H1 (cell line): ENCODE data around the gene SPATA7. TPM values are rescaled to one million over a fixed set of nuclear protein-coding genes. Genes with fewer than 3 reads are reported as not detected.

Source experiments
- CTCF ChIA-PET: fragments of 300-600 bp; sonication (Branson Sonifier 250); formaldehyde crosslinking; loops from one replicate; lab custom pipeline; 2021; ENCODE audit not compliant: partially characterized antibody; lab: Charles Lee
- POLR2A ChIA-PET: fragments of 300-600 bp; sonication (Branson Sonifier 250); formaldehyde crosslinking; loops from one replicate; lab custom pipeline; 2021; ENCODE audit warnings: inconsistent platforms; ENCODE audit not compliant: partially characterized antibody; lab: Charles Lee
- DNase-seq, 2 experiments: peaks; one replicate each; pipeline versions ENCODE4 v3.0.0 to v3.0.0-alpha.2; 2010 to 2022; ENCODE audit warnings: low spot score in 2 of 2, low read depth in 1 of 2, mixed read lengths in 1 of 2
- FAIRE-seq: peaks from 2 replicates; lab custom pipeline; 2011; peaks lifted over from hg19 to GRCh38; lab: Jason Lieb, UNC
- H2AFZ ChIP-seq: 2 replicates; pipeline ENCODE4 v1.8.1; 2012; ENCODE audit warnings: low read length, inconsistent platforms
- H2AK5ac ChIP-seq: 2 replicates; pipeline ENCODE4 v1.6.1; 2013; ENCODE audit warnings: low read depth, low read length
- H2BK120ac ChIP-seq: replicated peaks from 2 replicates; pipeline ENCODE3; 2013; ENCODE audit warnings: low read depth, low read length, inconsistent platforms
- H2BK12ac ChIP-seq: 2 replicates; pipeline ENCODE4 v1.6.1; 2013; ENCODE audit warnings: low read depth, low read length
- H2BK15ac ChIP-seq: 2 replicates; pipeline ENCODE4 v1.6.1; 2013; ENCODE audit warnings: low read length
- H2BK20ac ChIP-seq: 2 replicates; pipeline ENCODE4 v1.6.1; 2013; ENCODE audit warnings: low read length
- H2BK5ac ChIP-seq: 2 replicates; pipeline ENCODE4 v1.6.1; 2013; ENCODE audit warnings: low read depth, low read length
- H3K14ac ChIP-seq: 2 replicates; pipeline ENCODE4 v1.6.1; 2013; ENCODE audit warnings: inconsistent platforms; ENCODE audit not compliant: insufficient read length
- H3K18ac ChIP-seq: 2 replicates; pipeline ENCODE4 v1.6.1; 2013; ENCODE audit warnings: low read length; ENCODE audit errors: extremely low read depth
- H3K23ac ChIP-seq: 2 replicates; pipeline ENCODE4 v1.6.1; 2013; ENCODE audit warnings: inconsistent platforms; ENCODE audit not compliant: insufficient read length
- H3K23me2 ChIP-seq: 2 replicates; pipeline ENCODE4 v1.6.1; 2013; ENCODE audit warnings: low read depth, low read length
- H3K27ac ChIP-seq: 2 replicates; pipeline ENCODE4 v1.6.1; 2011; ENCODE audit warnings: low read depth, low read length, inconsistent platforms
- H3K27me3 ChIP-seq, 4 experiments: replicated peaks in 1 of 4; 1 replicate in 1 of 4; 2 replicates in 3 of 4; pipeline versions ENCODE4 v1.6.1 to v1.8.1; 2011 to 2013; ENCODE audit warnings: low read length in 3 of 4, mild to moderate bottlenecking in 3 of 4, inconsistent platforms in 2 of 4, mixed read lengths in 2 of 4, moderate library complexity in 1 of 4; ENCODE audit not compliant: control insufficient read depth in 3 of 4, insufficient read depth in 3 of 4; ENCODE audit errors: extremely low read depth in 1 of 4
- H3K36me3 ChIP-seq, 4 experiments: 2 replicates each; pipeline versions ENCODE4 v1.6.1 to v1.8.1; 2011 to 2013; ENCODE audit warnings: mild to moderate bottlenecking in 4 of 4, low read length in 3 of 4, moderate library complexity in 2 of 4, control low read depth in 1 of 4, inconsistent platforms in 1 of 4; ENCODE audit not compliant: insufficient read depth in 4 of 4, control insufficient read depth in 2 of 4
- H3K4ac ChIP-seq: replicated peaks from 2 replicates; pipeline ENCODE3; 2013; ENCODE audit warnings: low read length, low read depth, mixed read lengths, inconsistent platforms; ENCODE audit not compliant: insufficient read length
- H3K4me1 ChIP-seq, 4 experiments: replicated peaks in 1 of 4; 1 replicate in 1 of 4; 2 replicates in 3 of 4; pipeline versions ENCODE4 v1.6.1 to v1.8.1; 2011 to 2013; ENCODE audit warnings: low read length in 3 of 4, inconsistent platforms in 2 of 4, mixed read lengths in 1 of 4; ENCODE audit not compliant: insufficient read depth in 4 of 4, control insufficient read depth in 3 of 4
- H3K4me2 ChIP-seq, 2 experiments: 2 replicates each; pipeline versions ENCODE4 v1.6.1 to v1.8.1; 2011 to 2013; ENCODE audit warnings: low read depth in 2 of 2, low read length in 2 of 2, control low read depth in 1 of 2, inconsistent platforms in 1 of 2, mild to moderate bottlenecking in 1 of 2; ENCODE audit not compliant: insufficient read depth in 1 of 2
- H3K4me3 ChIP-seq, 4 experiments: fragments of 200-600, 300-600 bp in 1 of 4; sonication (generic), shearing (Covaris generic), sonication (Bioruptor Twin) in 1 of 4; 2 replicates each; pipeline versions ENCODE4 v1.5.1 to v1.8.1; 2011 to 2016; ENCODE audit warnings: low read length in 4 of 4, low read depth in 3 of 4, control low read depth in 2 of 4, inconsistent platforms in 2 of 4, mild to moderate bottlenecking in 2 of 4, mixed read lengths in 1 of 4, moderate library complexity in 1 of 4; ENCODE audit not compliant: insufficient read depth in 2 of 4; ENCODE audit errors: extremely low read depth in 1 of 4
- H3K56ac ChIP-seq: replicated peaks from 2 replicates; pipeline ENCODE3; 2013; ENCODE audit warnings: low read depth, mild to moderate bottlenecking, mixed read lengths, low read length, inconsistent platforms; ENCODE audit not compliant: insufficient read length
- H3K79me1 ChIP-seq: 2 replicates; pipeline ENCODE4 v1.6.1; 2013; ENCODE audit warnings: low read depth, low read length, control low read depth
- H3K79me2 ChIP-seq, 2 experiments: 2 replicates each; pipeline versions ENCODE4 v1.6.1 to v1.8.1; 2012 to 2013; ENCODE audit warnings: low read length in 2 of 2, mild to moderate bottlenecking in 2 of 2, inconsistent platforms in 1 of 2; ENCODE audit not compliant: insufficient read depth in 2 of 2, control insufficient read depth in 1 of 2
- H3K9ac ChIP-seq, 4 experiments: replicated peaks in 1 of 4; 1 replicate in 1 of 4; 2 replicates in 3 of 4; pipeline versions ENCODE4 v1.6.1 to v1.8.1; 2011 to 2013; ENCODE audit warnings: low read depth in 3 of 4, low read length in 3 of 4, control low read depth in 2 of 4, mild to moderate bottlenecking in 2 of 4, moderate library complexity in 2 of 4, inconsistent platforms in 1 of 4; ENCODE audit errors: extremely low read depth in 1 of 4
- H3K9me3 ChIP-seq, 2 experiments: 2 replicates each; pipeline versions ENCODE4 v1.6.1 to v1.8.1; 2012 to 2013; ENCODE audit warnings: mild to moderate bottlenecking in 2 of 2, moderate library complexity in 2 of 2, control low read depth in 1 of 2, inconsistent platforms in 1 of 2, low read depth in 1 of 2, low read length in 1 of 2, mixed read lengths in 1 of 2; ENCODE audit not compliant: insufficient read depth in 2 of 2
- H4K20me1 ChIP-seq, 2 experiments: replicated peaks in 1 of 2; 2 replicates each; pipeline versions ENCODE3 to v1.8.1; 2011 to 2013; ENCODE audit warnings: inconsistent platforms in 2 of 2, low read length in 2 of 2, mild to moderate bottlenecking in 1 of 2; ENCODE audit not compliant: insufficient read depth in 2 of 2, control insufficient read depth in 1 of 2
- H4K5ac ChIP-seq: 2 replicates; pipeline ENCODE4 v1.6.1; 2013; ENCODE audit warnings: low read length, low read depth, mixed read lengths, inconsistent platforms; ENCODE audit not compliant: insufficient read length
- H4K8ac ChIP-seq: 2 replicates; pipeline ENCODE4 v1.8.0; 2013; ENCODE audit warnings: mild to moderate bottlenecking, moderate library complexity, low read length, inconsistent platforms; ENCODE audit not compliant: insufficient read depth; ENCODE audit errors: extremely low read depth
- H4K91ac ChIP-seq: replicated peaks from 2 replicates; pipeline ENCODE3; 2013; ENCODE audit warnings: low read length, mixed read lengths, inconsistent platforms; ENCODE audit not compliant: insufficient read length
- CHD1 ChIP-seq: IDR thresholded peaks from 2 replicates; pipeline ENCODE4 v1.6.1; 2012; ENCODE audit warnings: low read depth, low read length, improper control_type of control experiment
- JUN ChIP-seq: IDR thresholded peaks from 2 replicates; pipeline ENCODE4 v1.6.1; 2011; ENCODE audit warnings: low read depth, mild to moderate bottlenecking, improper control_type of control experiment, low read length
- NANOG ChIP-seq: IDR thresholded peaks from 2 replicates; pipeline ENCODE4 v1.6.1; 2011; ENCODE audit warnings: low read length, low read depth, mild to moderate bottlenecking, inconsistent platforms; ENCODE audit not compliant: insufficient read depth, poor library complexity, severe bottlenecking
- RAD21 ChIP-seq, 2 experiments: IDR thresholded peaks in 1 of 2; conservative IDR thresholded peaks in 1 of 2; 2 replicates each; pipeline ENCODE4 v1.6.1; 2011; ENCODE audit warnings: low read depth in 2 of 2, low read length in 2 of 2, improper control_type of control experiment in 1 of 2, inconsistent platforms in 1 of 2, mild to moderate bottlenecking in 1 of 2, moderate library complexity in 1 of 2
- SP2 ChIP-seq: IDR thresholded peaks from 2 replicates; pipeline ENCODE4 v1.6.1; 2012; ENCODE audit warnings: mild to moderate bottlenecking, low read length, inconsistent platforms
- WGBS, 2 experiments: shearing (Covaris generic) in 1 of 2; methylation state at CpG; one replicate each; pipeline versions ENCODE4 v1.1.6 to v1.1.7; 2013 to 2015; ENCODE audit warnings: low lambda C conversion rate in 2 of 2, mixed read lengths in 2 of 2, inconsistent platforms in 1 of 2, low coverage in 1 of 2, missing lambda C conversion rate in 1 of 2; ENCODE audit not compliant: insufficient replicate concordance in 2 of 2, insufficient coverage in 1 of 2, insufficient read length in 1 of 2; ENCODE audit errors: extremely low coverage in 1 of 2, missing lambda C conversion rate in 1 of 2; 5-methylcytosine and 5-hydroxymethylcytosine counted together
- polyA plus RNA-seq, 7 experiments: library from polyadenylated mRNA; depleted of rRNA in 3 of 7; stranded (reverse) in 5 of 7; unstranded in 2 of 7; fragments of >200 nt in 5 of 7; fragments of 200-250 nt in 2 of 7; gene quantifications; 1 replicate in 5 of 7; 2 replicates in 1 of 7; 4 replicates in 1 of 7; pipeline versions ENCODE4 v1.2.1 to v1.2.3, GENCODE V29; 2011 to 2013; ENCODE audit warnings: missing spikeins in 2 of 7, mixed read lengths in 2 of 7
- total RNA-seq: library from RNA; stranded (reverse); fragmentation: NEBNext Ultra II Directional; extraction: Animal tissue kit (Norgen Biotek cat#: 25700); gene quantifications from 2 replicates; pipeline ENCODE4 v1.2.1, GENCODE V29; 2021
- TF ChIP-seq, protein P1 (sequence below), 3 experiments: IDR thresholded peaks; 1 replicate in 2 of 3; 2 replicates in 1 of 3; pipeline versions ENCODE4 v1.5.1 to v1.6.1; 2011; ENCODE audit warnings: low read length in 3 of 3, mild to moderate bottlenecking in 3 of 3, inconsistent platforms in 2 of 3, low read depth in 1 of 3, moderate library complexity in 1 of 3; ENCODE audit not compliant: insufficient read depth in 1 of 3; ENCODE audit errors: control extremely low read depth in 1 of 3

The SPATA7 gene
- total and polyA plus RNA-seq, 2 of the 8 experiments (the other 6 are each of a cell fraction or from before 2014, with no cell fraction given): 3.8 to 6.7 TPM

DNA sequence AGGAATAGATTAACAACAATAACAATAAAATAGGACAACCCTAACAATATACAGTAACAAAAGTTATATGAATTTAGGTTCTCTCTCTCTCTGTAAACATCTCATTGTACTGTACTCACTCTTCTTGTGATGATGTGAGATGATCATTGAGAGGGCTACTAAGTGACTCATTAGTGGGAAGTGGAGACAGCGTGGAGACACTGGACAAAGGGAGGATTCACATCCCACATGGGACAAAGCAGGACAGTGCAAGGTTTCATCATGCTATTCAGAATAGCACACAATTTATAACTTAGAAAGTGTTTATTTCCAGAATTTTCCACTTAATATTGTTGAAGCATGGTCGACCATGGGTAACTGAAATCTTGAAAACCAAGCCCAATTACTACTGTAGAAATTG, 26.0 kb upstream of the SPATA7 start:
- WGBS, 2 experiments: 94% methylated on average over 2 of the region's 2 CpGs; no CpG with 5 or more reads in 1 of the 2 experiments
- no peak for FAIRE-seq
- Histone ChIP-seq H2BK5ac (no peak overlapping the region), H2BK120ac (no peak overlapping the region), H3K27me3 (no peaks in the 10 kb centered on the region), H3K4me1 (peaks cover 0 to 11% (median 6%) of the 10 kb centered on the region in 4 experiments; a peak in 4 of 7 replicates), H3K79me1 (no peaks in the 10 kb centered on the region), H3K4ac (no peak overlapping the region), H2BK15ac (no peak overlapping the region), H3K14ac (no peak overlapping the region), H2AK5ac (no peak overlapping the region), H3K4me3 (no peak overlapping the region), H4K8ac (no peak overlapping the region), H4K91ac (no peak overlapping the region)
- TF ChIP-seq NANOG (no peak), SP2 (no peak), JUN (no peak), RAD21 (IDR thresholded peaks at IDR 0.05 in 1 of 2, conservative IDR thresholded peaks at IDR 0.05 in 1 of 2; ENCODE audit: low read depth in 2 of 2, low read length in 2 of 2) (no peak), CHD1 (no peak)
- TF ChIP-seq, protein P1, sequence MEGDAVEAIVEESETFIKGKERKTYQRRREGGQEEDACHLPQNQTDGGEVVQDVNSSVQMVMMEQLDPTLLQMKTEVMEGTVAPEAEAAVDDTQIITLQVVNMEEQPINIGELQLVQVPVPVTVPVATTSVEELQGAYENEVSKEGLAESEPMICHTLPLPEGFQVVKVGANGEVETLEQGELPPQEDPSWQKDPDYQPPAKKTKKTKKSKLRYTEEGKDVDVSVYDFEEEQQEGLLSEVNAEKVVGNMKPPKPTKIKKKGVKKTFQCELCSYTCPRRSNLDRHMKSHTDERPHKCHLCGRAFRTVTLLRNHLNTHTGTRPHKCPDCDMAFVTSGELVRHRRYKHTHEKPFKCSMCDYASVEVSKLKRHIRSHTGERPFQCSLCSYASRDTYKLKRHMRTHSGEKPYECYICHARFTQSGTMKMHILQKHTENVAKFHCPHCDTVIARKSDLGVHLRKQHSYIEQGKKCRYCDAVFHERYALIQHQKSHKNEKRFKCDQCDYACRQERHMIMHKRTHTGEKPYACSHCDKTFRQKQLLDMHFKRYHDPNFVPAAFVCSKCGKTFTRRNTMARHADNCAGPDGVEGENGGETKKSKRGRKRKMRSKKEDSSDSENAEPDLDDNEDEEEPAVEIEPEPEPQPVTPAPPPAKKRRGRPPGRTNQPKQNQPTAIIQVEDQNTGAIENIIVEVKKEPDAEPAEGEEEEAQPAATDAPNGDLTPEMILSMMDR (IDR thresholded peaks at IDR 0.05; ENCODE audit: control extremely low read depth in 1 of 3, insufficient read depth in 1 of 3, low read depth in 1 of 3, low read length in 3 of 3): no peak
- TF ChIP-seq, all 59 proteins: peak for 0
- H3K27ac ChIP-seq: no peak overlapping the region
- no peak overlapping the region for H4K5ac ChIP-seq
- H3K9ac ChIP-seq: no peak overlapping the region
- ChIA-PET POLR2A (no interaction called here), CTCF (interaction anchor here (1.3 to 1.4 kb wide), 3 partner anchors 21 to 170 kb away, joined by 3 to 4 read pairs (median 4); no protein-coding TSS in a partner anchor)
- H3K18ac ChIP-seq: no peak overlapping the region
- H3K79me2 ChIP-seq: no peaks in the 10 kb centered on the region
- no peak overlapping the region for H3K4me2 ChIP-seq
- H4K20me1 ChIP-seq: no peaks in the 10 kb centered on the region
- H3K23me2 ChIP-seq: no peaks in the 10 kb centered on the region
- no peaks in the 10 kb centered on the region for H3K36me3 ChIP-seq
- no peak for DNase-seq
- H3K9me3 ChIP-seq: no peaks in the 10 kb centered on the region
- no peak overlapping the region for H2BK20ac ChIP-seq
- H3K23ac ChIP-seq: no peak overlapping the region
- H2AFZ ChIP-seq: no peak overlapping the region
- H3K56ac ChIP-seq: no peak overlapping the region
- H2BK12ac ChIP-seq: no peak overlapping the region
